ENCODE data around the gene LRP5. TPM values are rescaled to one million over a fixed set of nuclear protein-coding genes. Genes with fewer than 3 reads are reported as not detected.

The LRP5 gene
- total and polyA plus RNA-seq, 2 experiments from 2014 or later: 26.9 to 51.1 TPM

DNA sequence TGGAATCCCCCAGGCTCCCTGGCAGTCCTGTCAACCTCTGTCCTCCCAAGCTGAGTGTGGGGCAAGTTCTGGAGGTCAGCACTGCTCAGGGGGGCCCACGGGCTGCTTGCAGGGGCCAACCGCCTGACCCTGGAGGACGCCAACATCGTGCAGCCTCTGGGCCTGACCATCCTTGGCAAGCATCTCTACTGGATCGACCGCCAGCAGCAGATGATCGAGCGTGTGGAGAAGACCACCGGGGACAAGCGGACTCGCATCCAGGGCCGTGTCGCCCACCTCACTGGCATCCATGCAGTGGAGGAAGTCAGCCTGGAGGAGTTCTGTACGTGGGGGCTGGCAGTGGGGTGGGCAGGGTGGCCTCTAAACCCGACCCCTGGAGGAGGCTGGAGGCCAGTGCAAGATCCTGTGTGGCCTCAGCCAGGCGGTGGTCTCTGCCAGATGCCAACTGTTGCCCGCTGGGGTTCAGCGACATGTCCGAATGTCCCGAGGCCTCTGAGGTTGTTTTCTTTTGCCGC is 113.5 kb downstream of the LRP5 start:
- Histone ChIP-seq H3K4me1 (ENCODE audit: insufficient read depth) (no peaks in the 10 kb centered on the region), H3K4me2 (no peak overlapping the region), H4K20me1 (replicated peaks; ENCODE audit: insufficient read depth) (no peaks in the 10 kb centered on the region; the same call in 1 of the 2 replicates), H2AFZ (no peak overlapping the region), H3K4me3 (no peak overlapping the region), H3K27ac (ENCODE audit: low read depth) (no peak overlapping the region), H3K9me2 (ENCODE audit: insufficient read depth) (no peaks in the 10 kb centered on the region), H3F3A (replicated peaks; ENCODE audit: low read depth) (no peaks in the 10 kb centered on the region), H3K36me3 (ENCODE audit: insufficient read depth) (peaks cover 6% of the 10 kb centered on the region; the same call in 1 of the 2 replicates), H3K79me2 (replicated peaks; ENCODE audit: insufficient read depth) (no peaks in the 10 kb centered on the region), H3K27me3 (ENCODE audit: insufficient read depth) (no peaks in the 10 kb centered on the region)
- DNase-seq (ENCODE audit: low spot score): no peak
- no peak for ATAC-seq
- TF ChIP-seq NANOG (IDR thresholded peaks at IDR 0.05; ENCODE audit: borderline replicate concordance) (no peak), CREB1 (CRISPR knock-in tag; IDR thresholded peaks at IDR 0.05; ENCODE audit: low read depth) (no peak), JUNB (IDR thresholded peaks at IDR 0.05; ENCODE audit: unreplicated experiment) (no peak), EZH2phosphoT487 (IDR thresholded peaks at IDR 0.05; ENCODE audit: unreplicated experiment) (no peak), POLR2AphosphoS5 (IDR thresholded peaks at IDR 0.05; ENCODE audit: low read depth) (no peak), EZH2 (IDR thresholded peaks at IDR 0.05; ENCODE audit: low read depth, unreplicated experiment) (no peak), ZNF331 (CRISPR knock-in tag; IDR thresholded peaks at IDR 0.05; ENCODE audit: low read depth) (no peak), ZNF114 (CRISPR knock-in tag; IDR thresholded peaks at IDR 0.05) (no peak), STAT1 (IDR thresholded peaks at IDR 0.05; ENCODE audit: unreplicated experiment) (no peak)
- TF ChIP-seq, protein P1, sequence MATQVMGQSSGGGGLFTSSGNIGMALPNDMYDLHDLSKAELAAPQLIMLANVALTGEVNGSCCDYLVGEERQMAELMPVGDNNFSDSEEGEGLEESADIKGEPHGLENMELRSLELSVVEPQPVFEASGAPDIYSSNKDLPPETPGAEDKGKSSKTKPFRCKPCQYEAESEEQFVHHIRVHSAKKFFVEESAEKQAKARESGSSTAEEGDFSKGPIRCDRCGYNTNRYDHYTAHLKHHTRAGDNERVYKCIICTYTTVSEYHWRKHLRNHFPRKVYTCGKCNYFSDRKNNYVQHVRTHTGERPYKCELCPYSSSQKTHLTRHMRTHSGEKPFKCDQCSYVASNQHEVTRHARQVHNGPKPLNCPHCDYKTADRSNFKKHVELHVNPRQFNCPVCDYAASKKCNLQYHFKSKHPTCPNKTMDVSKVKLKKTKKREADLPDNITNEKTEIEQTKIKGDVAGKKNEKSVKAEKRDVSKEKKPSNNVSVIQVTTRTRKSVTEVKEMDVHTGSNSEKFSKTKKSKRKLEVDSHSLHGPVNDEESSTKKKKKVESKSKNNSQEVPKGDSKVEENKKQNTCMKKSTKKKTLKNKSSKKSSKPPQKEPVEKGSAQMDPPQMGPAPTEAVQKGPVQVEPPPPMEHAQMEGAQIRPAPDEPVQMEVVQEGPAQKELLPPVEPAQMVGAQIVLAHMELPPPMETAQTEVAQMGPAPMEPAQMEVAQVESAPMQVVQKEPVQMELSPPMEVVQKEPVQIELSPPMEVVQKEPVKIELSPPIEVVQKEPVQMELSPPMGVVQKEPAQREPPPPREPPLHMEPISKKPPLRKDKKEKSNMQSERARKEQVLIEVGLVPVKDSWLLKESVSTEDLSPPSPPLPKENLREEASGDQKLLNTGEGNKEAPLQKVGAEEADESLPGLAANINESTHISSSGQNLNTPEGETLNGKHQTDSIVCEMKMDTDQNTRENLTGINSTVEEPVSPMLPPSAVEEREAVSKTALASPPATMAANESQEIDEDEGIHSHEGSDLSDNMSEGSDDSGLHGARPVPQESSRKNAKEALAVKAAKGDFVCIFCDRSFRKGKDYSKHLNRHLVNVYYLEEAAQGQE (IDR thresholded peaks at IDR 0.05; ENCODE audit: unreplicated experiment): no peak
- TF ChIP-seq, protein P2, sequence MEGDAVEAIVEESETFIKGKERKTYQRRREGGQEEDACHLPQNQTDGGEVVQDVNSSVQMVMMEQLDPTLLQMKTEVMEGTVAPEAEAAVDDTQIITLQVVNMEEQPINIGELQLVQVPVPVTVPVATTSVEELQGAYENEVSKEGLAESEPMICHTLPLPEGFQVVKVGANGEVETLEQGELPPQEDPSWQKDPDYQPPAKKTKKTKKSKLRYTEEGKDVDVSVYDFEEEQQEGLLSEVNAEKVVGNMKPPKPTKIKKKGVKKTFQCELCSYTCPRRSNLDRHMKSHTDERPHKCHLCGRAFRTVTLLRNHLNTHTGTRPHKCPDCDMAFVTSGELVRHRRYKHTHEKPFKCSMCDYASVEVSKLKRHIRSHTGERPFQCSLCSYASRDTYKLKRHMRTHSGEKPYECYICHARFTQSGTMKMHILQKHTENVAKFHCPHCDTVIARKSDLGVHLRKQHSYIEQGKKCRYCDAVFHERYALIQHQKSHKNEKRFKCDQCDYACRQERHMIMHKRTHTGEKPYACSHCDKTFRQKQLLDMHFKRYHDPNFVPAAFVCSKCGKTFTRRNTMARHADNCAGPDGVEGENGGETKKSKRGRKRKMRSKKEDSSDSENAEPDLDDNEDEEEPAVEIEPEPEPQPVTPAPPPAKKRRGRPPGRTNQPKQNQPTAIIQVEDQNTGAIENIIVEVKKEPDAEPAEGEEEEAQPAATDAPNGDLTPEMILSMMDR (conservative IDR thresholded peaks at IDR 0.05; ENCODE audit: low read depth in 2 of 2): no peak
- TF ChIP-seq, protein P3, sequence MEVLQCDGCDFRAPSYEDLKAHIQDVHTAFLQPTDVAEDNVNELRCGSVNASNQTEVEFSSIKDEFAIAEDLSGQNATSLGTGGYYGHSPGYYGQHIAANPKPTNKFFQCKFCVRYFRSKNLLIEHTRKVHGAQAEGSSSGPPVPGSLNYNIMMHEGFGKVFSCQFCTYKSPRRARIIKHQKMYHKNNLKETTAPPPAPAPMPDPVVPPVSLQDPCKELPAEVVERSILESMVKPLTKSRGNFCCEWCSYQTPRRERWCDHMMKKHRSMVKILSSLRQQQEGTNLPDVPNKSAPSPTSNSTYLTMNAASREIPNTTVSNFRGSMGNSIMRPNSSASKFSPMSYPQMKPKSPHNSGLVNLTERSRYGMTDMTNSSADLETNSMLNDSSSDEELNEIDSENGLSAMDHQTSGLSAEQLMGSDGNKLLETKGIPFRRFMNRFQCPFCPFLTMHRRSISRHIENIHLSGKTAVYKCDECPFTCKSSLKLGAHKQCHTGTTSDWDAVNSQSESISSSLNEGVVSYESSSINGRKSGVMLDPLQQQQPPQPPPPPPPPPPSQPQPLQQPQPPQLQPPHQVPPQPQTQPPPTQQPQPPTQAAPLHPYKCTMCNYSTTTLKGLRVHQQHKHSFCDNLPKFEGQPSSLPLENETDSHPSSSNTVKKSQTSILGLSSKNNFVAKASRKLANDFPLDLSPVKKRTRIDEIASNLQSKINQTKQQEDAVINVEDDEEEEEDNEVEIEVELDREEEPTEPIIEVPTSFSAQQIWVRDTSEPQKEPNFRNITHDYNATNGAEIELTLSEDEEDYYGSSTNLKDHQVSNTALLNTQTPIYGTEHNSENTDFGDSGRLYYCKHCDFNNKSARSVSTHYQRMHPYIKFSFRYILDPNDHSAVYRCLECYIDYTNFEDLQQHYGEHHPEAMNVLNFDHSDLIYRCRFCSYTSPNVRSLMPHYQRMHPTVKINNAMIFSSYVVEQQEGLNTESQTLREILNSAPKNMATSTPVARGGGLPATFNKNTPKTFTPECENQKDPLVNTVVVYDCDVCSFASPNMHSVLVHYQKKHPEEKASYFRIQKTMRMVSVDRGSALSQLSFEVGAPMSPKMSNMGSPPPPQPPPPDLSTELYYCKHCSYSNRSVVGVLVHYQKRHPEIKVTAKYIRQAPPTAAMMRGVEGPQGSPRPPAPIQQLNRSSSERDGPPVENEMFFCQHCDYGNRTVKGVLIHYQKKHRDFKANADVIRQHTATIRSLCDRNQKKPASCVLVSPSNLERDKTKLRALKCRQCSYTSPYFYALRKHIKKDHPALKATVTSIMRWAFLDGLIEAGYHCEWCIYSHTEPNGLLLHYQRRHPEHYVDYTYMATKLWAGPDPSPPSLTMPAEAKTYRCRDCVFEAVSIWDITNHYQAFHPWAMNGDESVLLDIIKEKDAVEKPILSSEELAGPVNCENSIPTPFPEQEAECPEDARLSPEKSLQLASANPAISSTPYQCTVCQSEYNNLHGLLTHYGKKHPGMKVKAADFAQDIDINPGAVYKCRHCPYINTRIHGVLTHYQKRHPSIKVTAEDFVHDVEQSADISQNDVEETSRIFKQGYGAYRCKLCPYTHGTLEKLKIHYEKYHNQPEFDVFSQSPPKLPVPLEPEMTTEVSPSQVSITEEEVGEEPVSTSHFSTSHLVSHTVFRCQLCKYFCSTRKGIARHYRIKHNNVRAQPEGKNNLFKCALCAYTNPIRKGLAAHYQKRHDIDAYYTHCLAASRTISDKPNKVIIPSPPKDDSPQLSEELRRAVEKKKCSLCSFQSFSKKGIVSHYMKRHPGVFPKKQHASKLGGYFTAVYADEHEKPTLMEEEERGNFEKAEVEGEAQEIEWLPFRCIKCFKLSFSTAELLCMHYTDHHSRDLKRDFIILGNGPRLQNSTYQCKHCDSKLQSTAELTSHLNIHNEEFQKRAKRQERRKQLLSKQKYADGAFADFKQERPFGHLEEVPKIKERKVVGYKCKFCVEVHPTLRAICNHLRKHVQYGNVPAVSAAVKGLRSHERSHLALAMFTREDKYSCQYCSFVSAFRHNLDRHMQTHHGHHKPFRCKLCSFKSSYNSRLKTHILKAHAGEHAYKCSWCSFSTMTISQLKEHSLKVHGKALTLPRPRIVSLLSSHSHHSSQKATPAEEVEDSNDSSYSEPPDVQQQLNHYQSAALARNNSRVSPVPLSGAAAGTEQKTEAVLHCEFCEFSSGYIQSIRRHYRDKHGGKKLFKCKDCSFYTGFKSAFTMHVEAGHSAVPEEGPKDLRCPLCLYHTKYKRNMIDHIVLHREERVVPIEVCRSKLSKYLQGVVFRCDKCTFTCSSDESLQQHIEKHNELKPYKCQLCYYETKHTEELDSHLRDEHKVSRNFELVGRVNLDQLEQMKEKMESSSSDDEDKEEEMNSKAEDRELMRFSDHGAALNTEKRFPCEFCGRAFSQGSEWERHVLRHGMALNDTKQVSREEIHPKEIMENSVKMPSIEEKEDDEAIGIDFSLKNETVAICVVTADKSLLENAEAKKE (CRISPR knock-in tag; IDR thresholded peaks at IDR 0.05): no peak
- TF ChIP-seq, protein P4, sequence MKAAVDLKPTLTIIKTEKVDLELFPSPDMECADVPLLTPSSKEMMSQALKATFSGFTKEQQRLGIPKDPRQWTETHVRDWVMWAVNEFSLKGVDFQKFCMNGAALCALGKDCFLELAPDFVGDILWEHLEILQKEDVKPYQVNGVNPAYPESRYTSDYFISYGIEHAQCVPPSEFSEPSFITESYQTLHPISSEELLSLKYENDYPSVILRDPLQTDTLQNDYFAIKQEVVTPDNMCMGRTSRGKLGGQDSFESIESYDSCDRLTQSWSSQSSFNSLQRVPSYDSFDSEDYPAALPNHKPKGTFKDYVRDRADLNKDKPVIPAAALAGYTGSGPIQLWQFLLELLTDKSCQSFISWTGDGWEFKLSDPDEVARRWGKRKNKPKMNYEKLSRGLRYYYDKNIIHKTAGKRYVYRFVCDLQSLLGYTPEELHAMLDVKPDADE (IDR thresholded peaks at IDR 0.05): no peak
- no peak overlapping the region for H3K27ac Mint-ChIP-seq
- no peak overlapping the region for H3K4me3 Mint-ChIP-seq
- H3K27me3 Mint-ChIP-seq (ENCODE audit: insufficient read depth, low read depth, poor library complexity): peaks cover 8% of the 10 kb centered on the region
- H3K4me1 Mint-ChIP-seq: no peaks in the 10 kb centered on the region
- peaks cover 60% of the 10 kb centered on the region for H3K36me3 Mint-ChIP-seq (ENCODE audit: low read depth)
- H3K9me3 Mint-ChIP-seq: peaks cover 18% of the 10 kb centered on the region
